K562 (cell line): Measurements from ENCODE around the gene CYTH1. TPM values are rescaled to one million over a fixed set of nuclear protein-coding genes. Genes with fewer than 3 reads are reported as not detected.

Experiments
- ATAC-seq: fragments of 200-7000 bp; cut with Tn5 transposase; 3 replicates; pipeline ENCODE4 v1.9.1; 2020; ENCODE audit warnings: moderate library complexity
- BruUV-seq: library from RNA; stranded (reverse); fragments of 400-500 nt; replicated peaks from 2 replicates; lab custom pipeline; 2021; lab: Mats Ljungman, UMichigan
- CTCF ChIA-PET: fragments of 300-600 bp; formaldehyde crosslinking; extraction: SDS; loops from one replicate; lab custom pipeline; 2021; ENCODE audit warnings: low intra/inter-chr PET ratio; lab: Yijun Ruan, JAX
- POLR2A ChIA-PET: fragments of 300-600, 350-650 bp; sonication (Branson Sonifier 250); formaldehyde crosslinking; extraction: SDS; loops from one replicate; lab custom pipeline; 2021; ENCODE audit warnings: antibody characterized with exemption, inconsistent platforms; lab: Yijun Ruan, JAX
- DNase-seq, 4 experiments: peaks; one replicate each; pipeline versions ENCODE4 v3.0.0 to v3.0.0-alpha.2; 2011 to 2018; ENCODE audit warnings: low spot score in 3 of 4, mixed read lengths in 3 of 4; ENCODE audit errors: extremely low read depth in 1 of 4
- FAIRE-seq: peaks from 2 replicates; lab custom pipeline; 2011; peaks lifted over from hg19 to GRCh38; lab: Jason Lieb, UNC
- H2AFZ ChIP-seq: 2 replicates; pipeline ENCODE4 v1.6.0; 2011; ENCODE audit warnings: low read depth, low read length, control low read depth, inconsistent platforms
- H3K27ac ChIP-seq: fragments of 200-600 bp; 3 replicates; pipeline ENCODE4 v1.8.0; 2011; ENCODE audit warnings: low read depth, mild to moderate bottlenecking, control low read depth, inconsistent platforms, low read length, moderate library complexity, mixed read lengths; ENCODE audit errors: extremely low read depth
- H3K27me3 ChIP-seq, 2 experiments: fragments of 300-600 bp in 1 of 2; 2 replicates in 1 of 2; 3 replicates in 1 of 2; pipeline versions ENCODE4 v1.6.0 to v1.8.0; 2011; ENCODE audit warnings: inconsistent platforms in 2 of 2, low read length in 2 of 2, mild to moderate bottlenecking in 1 of 2, mixed read lengths in 1 of 2, moderate library complexity in 1 of 2; ENCODE audit not compliant: control insufficient read depth in 2 of 2, insufficient read depth in 2 of 2
- H3K36me3 ChIP-seq: fragments of 300-600 bp; 3 replicates; pipeline ENCODE4 v1.8.0; 2011; ENCODE audit warnings: mild to moderate bottlenecking, low read length, inconsistent platforms; ENCODE audit not compliant: control insufficient read depth, insufficient read depth
- H3K4me1 ChIP-seq, 2 experiments: fragments of 200-600 bp in 1 of 2; replicated peaks in 1 of 2; 2 replicates in 1 of 2; 3 replicates in 1 of 2; pipeline versions ENCODE4 v1.5.1 to v1.8.0; 2011; ENCODE audit warnings: inconsistent platforms in 2 of 2, low read length in 2 of 2, mild to moderate bottlenecking in 1 of 2, mixed read lengths in 1 of 2, moderate library complexity in 1 of 2; ENCODE audit not compliant: control insufficient read depth in 2 of 2, insufficient read depth in 2 of 2
- H3K4me2 ChIP-seq: 2 replicates; pipeline ENCODE4 v1.6.1; 2011; ENCODE audit warnings: low read length, control low read depth, inconsistent platforms, mixed read lengths; ENCODE audit not compliant: insufficient read depth
- H3K4me3 ChIP-seq: fragments of 200-600 bp; sonication (generic), shearing (Covaris generic); 2 replicates; pipeline ENCODE4 v1.5.1; 2016; ENCODE audit warnings: control low read depth, inconsistent platforms
- H3K79me2 ChIP-seq: fragments of 200-600 bp; 3 replicates; pipeline ENCODE4 v1.8.0; 2011; ENCODE audit warnings: low read length, inconsistent platforms; ENCODE audit not compliant: control insufficient read depth, insufficient read depth
- H3K9ac ChIP-seq, 2 experiments: 2 replicates each; pipeline versions ENCODE4 v1.6.0 to v1.6.1; 2011; ENCODE audit warnings: low read depth in 2 of 2, low read length in 2 of 2, control low read depth in 1 of 2, inconsistent platforms in 1 of 2, mild to moderate bottlenecking in 1 of 2, mixed read lengths in 1 of 2; ENCODE audit not compliant: insufficient read depth in 1 of 2
- H3K9me1 ChIP-seq: one replicate; pipeline ENCODE4 v1.6.0; 2011; ENCODE audit warnings: inconsistent platforms, mild to moderate bottlenecking, low read length, moderate library complexity; ENCODE audit not compliant: control insufficient read depth, insufficient read depth
- H3K9me3 ChIP-seq: replicated peaks from 2 replicates; pipeline ENCODE4 v1.5.1; 2011; ENCODE audit warnings: low read depth, low read length, inconsistent platforms; ENCODE audit not compliant: control insufficient read depth, insufficient read depth
- H4K20me1 ChIP-seq: replicated peaks from 2 replicates; pipeline ENCODE4 v1.6.1; 2011; ENCODE audit warnings: low read length, inconsistent platforms, mixed read lengths; ENCODE audit not compliant: control insufficient read depth, insufficient read depth
- ARHGAP35 ChIP-seq: fragments of 450-650 bp; IDR thresholded peaks from 2 replicates; pipeline ENCODE4 v1.6.1; 2018; ENCODE audit not compliant: partially characterized antibody
- C11orf30 ChIP-seq: fragments of 450-650 bp; IDR thresholded peaks from 2 replicates; pipeline ENCODE4 v1.6.1; 2016; ENCODE audit warnings: low read depth, mild to moderate bottlenecking
- CCNT2 ChIP-seq: IDR thresholded peaks from 2 replicates; pipeline ENCODE4 v1.6.1; 2011; ENCODE audit warnings: borderline replicate concordance, low read depth, mild to moderate bottlenecking, moderate library complexity, mixed read lengths, low read length; ENCODE audit not compliant: insufficient read length; ENCODE audit errors: extremely low read depth
- CEBPG ChIP-seq, 3 experiments: fragments of 200-800 bp in 1 of 3; sonication (Bioruptor generic) in 1 of 3; sonication (generic) in 1 of 3; formaldehyde crosslinking in 1 of 3; IDR thresholded peaks in 2 of 3; conservative IDR thresholded peaks in 1 of 3; 2 replicates each; pipeline versions ENCODE4 v1.6.1 to v1.8.0; 2016 to 2022; ENCODE audit warnings: missing compliant biosample characterization in 2 of 3, missing genetic modification characterization in 2 of 3, mild to moderate bottlenecking in 1 of 3, missing genetic modification reagents in 1 of 3
- HCFC1 ChIP-seq: IDR thresholded peaks from 2 replicates; pipeline ENCODE4 v1.6.1; 2012; ENCODE audit warnings: low read depth, low read length, improper control_type of control experiment
- HDAC1 ChIP-seq, 2 experiments: fragments of 450-650 bp; IDR thresholded peaks; 2 replicates each; pipeline ENCODE4 v1.6.1; 2016 to 2017; ENCODE audit warnings: inconsistent platforms in 1 of 2, mild to moderate bottlenecking in 1 of 2, moderate library complexity in 1 of 2
- MAFG ChIP-seq: fragments of 450-650 bp; conservative IDR thresholded peaks from 2 replicates; pipeline ENCODE4 v1.6.1; 2016; ENCODE audit warnings: missing genetic modification characterization, missing compliant biosample characterization
- PML ChIP-seq: IDR thresholded peaks from 2 replicates; pipeline ENCODE4 v1.6.1; 2012; ENCODE audit warnings: low read length, inconsistent platforms
- RAD21 ChIP-seq, 2 experiments: fragments of 250-450 bp in 1 of 2; fragments of 450-650 bp in 1 of 2; sonication (Bioruptor Pico) in 1 of 2; formaldehyde crosslinking in 1 of 2; IDR thresholded peaks in 1 of 2; conservative IDR thresholded peaks in 1 of 2; 2 replicates each; pipeline versions ENCODE4 v1.4.0 to v1.8.0; 2020 to 2022; ENCODE audit warnings: mild to moderate bottlenecking in 2 of 2, moderate library complexity in 1 of 2
- SPI1 ChIP-seq: IDR thresholded peaks from 2 replicates; pipeline ENCODE4 v1.6.1; 2011; ENCODE audit warnings: low read depth, low read length, control low read depth, borderline replicate concordance
- ZNF143 ChIP-seq: sonication (generic); formaldehyde crosslinking; IDR thresholded peaks from 2 replicates; pipeline ENCODE4 v1.9.0; 2022; ENCODE audit warnings: mild to moderate bottlenecking, missing genetic modification reagents
- ZNF316 ChIP-seq: fragments of 450-650 bp; IDR thresholded peaks from 2 replicates; pipeline ENCODE4 v1.6.1; 2016
- WGBS: fragments of 100-300 bp; shearing (Covaris generic); methylation state at CpG from one replicate; pipeline ENCODE4 v1.1.6; 2016; ENCODE audit warnings: low coverage, mixed read lengths; ENCODE audit not compliant: insufficient coverage; ENCODE audit errors: missing lambda C conversion rate; 5-methylcytosine and 5-hydroxymethylcytosine counted together
- in situ Hi-C: fragments of 300-500 bp; cut with MboI; formaldehyde crosslinking; loops from 4 replicates; pipeline ENCODE4 v1.15.0; 2018; ENCODE audit warnings: inconsistent platforms, mixed read lengths
- intact Hi-C: fragments of 100-400 bp; cut with micrococcal nuclease; formaldehyde crosslinking; loops from 2 replicates; pipeline ENCODE4 v1.14.2; 2022
- polyA plus RNA-seq, 8 experiments: library from polyadenylated mRNA; depleted of rRNA in 4 of 8; stranded (reverse) in 5 of 8; unstranded in 3 of 8; fragments of >200 nt; fragmentation: Nextera tagmentation in 2 of 8; fragmentation: Illumina TruSeq in 1 of 8; extraction: Ambion mirVana in 2 of 8; extraction: Trizol in 1 of 8; gene quantifications; 2 replicates each; pipeline versions ENCODE4 v1.2.1 to v1.2.3, GENCODE V29; 2011 to 2014; ENCODE audit warnings: inconsistent platforms in 1 of 8, missing spikeins in 1 of 8
- total RNA-seq, 7 experiments: library from RNA; depleted of rRNA in 6 of 7; stranded (reverse); fragments of >200 nt in 6 of 7; fragmentation: Illumina TruSeq in 2 of 7; extraction: Trizol in 2 of 7; gene quantifications; 2 replicates each; pipeline versions ENCODE4 v1.2.1 to v1.2.3, GENCODE V29; 2011 to 2021; ENCODE audit warnings: low replicate concordance in 1 of 7
- TF ChIP-seq, protein P1 (sequence below): fragments of 250-450 bp; sonication (Bioruptor Pico); IDR thresholded peaks from 2 replicates; pipeline ENCODE4 v1.5.0; 2022; ENCODE audit warnings: mild to moderate bottlenecking

CYTH1 gene
- total and polyA plus RNA-seq, 9 of the 15 experiments (the other 6 are each of a cell fraction or from before 2014, with no cell fraction given): 0.52 to 27.7 (median 16.8) TPM

DNA sequence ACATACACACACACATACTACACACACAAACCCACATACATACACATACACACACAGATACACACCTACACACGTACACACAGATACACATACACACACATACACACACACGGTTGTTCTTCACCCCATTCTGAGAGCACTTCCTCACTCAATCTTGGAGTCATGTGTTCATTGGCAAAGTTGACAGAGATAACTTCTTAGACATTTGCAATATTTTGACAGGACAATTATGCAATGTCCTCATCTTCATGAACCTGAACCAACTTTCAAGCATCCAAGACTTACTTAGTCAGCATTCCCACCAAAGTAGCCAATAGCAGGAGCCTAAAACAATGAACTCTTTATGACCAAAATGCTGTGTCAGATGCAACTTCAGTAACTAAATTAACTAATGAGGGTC lies 127.7 kb downstream of the CYTH1 start:
- Histone ChIP-seq H3K9me1 (no peaks in the 10 kb centered on the region), H2AFZ (no peak overlapping the region), H3K27ac (no peak overlapping the region), H4K20me1 (peaks cover 6% of the 10 kb centered on the region; the same call in 1 of the 2 replicates), H3K4me1 (no peaks in the 10 kb centered on the region; a peak in 1 of 5 replicates), H3K27me3 (peaks cover 34 to 54% of the 10 kb centered on the region in 2 experiments), H3K4me3 (no peak overlapping the region), H3K79me2 (no peaks in the 10 kb centered on the region), H3K9ac (no peak overlapping the region), H3K9me3 (no peaks in the 10 kb centered on the region), H3K4me2 (no peak overlapping the region), H3K36me3 (no peaks in the 10 kb centered on the region)
- ChIA-PET CTCF (no interaction called here), POLR2A (interaction anchor here (0.6 to 1.9 kb wide), 5 partner anchors 9 to 98 kb away, joined by 3 to 7 read pairs (median 3); no protein-coding TSS in a partner anchor)
- in situ Hi-C loops (no loop called here), intact Hi-C loops (no loop called here)
- ATAC-seq (no peak), DNase-seq (no peak), FAIRE-seq (no peak)
- no TSS peak for BruUV-seq
- WGBS: 10% methylated on average over 2 of the region's 2 CpGs
- TF ChIP-seq PML (no peak), CCNT2 (no peak), HDAC1 (IDR thresholded peaks at IDR 0.05) (0 out of 4 replicates have a peak, but pooled peaks of 1 of the 2 experiments have one; percentile 39), ARHGAP35 (peak; percentile 49), HCFC1 (no peak), RAD21 (CRISPR knock-in tag; conservative IDR thresholded peaks at IDR 0.05 in 1 of 2, IDR thresholded peaks at IDR 0.05 in 1 of 2) (no peak), CEBPG (CRISPR knock-in tag; IDR thresholded peaks at IDR 0.05) (no peak), CEBPG (tag; conservative IDR thresholded peaks at IDR 0.05 in 1 of 2, IDR thresholded peaks at IDR 0.05 in 1 of 2) (peak in 1 of 2 experiments; percentile 47; a peak in 1 of 4 replicates), SPI1 (0 out of 2 replicates have a peak, but pooled peaks have one; percentile 11), C11orf30 (peak; percentile 34; the same call in 1 of the 2 replicates), MAFG (tag) (peak; percentile 22; the same call in 1 of the 2 replicates), ZNF316 (peak; percentile 60), ZNF143 (CRISPR knock-in tag) (no peak)
- TF ChIP-seq, protein P1, sequence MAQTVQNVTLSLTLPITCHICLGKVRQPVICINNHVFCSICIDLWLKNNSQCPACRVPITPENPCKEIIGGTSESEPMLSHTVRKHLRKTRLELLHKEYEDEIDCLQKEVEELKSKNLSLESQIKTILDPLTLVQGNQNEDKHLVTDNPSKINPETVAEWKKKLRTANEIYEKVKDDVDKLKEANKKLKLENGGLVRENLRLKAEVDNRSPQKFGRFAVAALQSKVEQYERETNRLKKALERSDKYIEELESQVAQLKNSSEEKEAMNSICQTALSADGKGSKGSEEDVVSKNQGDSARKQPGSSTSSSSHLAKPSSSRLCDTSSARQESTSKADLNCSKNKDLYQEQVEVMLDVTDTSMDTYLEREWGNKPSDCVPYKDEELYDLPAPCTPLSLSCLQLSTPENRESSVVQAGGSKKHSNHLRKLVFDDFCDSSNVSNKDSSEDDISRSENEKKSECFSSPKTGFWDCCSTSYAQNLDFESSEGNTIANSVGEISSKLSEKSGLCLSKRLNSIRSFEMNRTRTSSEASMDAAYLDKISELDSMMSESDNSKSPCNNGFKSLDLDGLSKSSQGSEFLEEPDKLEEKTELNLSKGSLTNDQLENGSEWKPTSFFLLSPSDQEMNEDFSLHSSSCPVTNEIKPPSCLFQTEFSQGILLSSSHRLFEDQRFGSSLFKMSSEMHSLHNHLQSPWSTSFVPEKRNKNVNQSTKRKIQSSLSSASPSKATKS (CRISPR knock-in tag): no peak
